NOMO-1 (cell line): ENCODE data around the gene RNF223.
"Not testable (repeated sequence)": the region's sequence is repeated elsewhere in the genome, so short reads cannot be mapped to it uniquely, and the experiment has no call there.

Experiments used
- DNase-seq, 2 experiments: peaks; one replicate each; lab custom pipeline; 2025; ENCODE audit not compliant: unreplicated experiment in 2 of 2; lab: John Stamatoyannopoulos, UW

Gene RNF223

DNA sequence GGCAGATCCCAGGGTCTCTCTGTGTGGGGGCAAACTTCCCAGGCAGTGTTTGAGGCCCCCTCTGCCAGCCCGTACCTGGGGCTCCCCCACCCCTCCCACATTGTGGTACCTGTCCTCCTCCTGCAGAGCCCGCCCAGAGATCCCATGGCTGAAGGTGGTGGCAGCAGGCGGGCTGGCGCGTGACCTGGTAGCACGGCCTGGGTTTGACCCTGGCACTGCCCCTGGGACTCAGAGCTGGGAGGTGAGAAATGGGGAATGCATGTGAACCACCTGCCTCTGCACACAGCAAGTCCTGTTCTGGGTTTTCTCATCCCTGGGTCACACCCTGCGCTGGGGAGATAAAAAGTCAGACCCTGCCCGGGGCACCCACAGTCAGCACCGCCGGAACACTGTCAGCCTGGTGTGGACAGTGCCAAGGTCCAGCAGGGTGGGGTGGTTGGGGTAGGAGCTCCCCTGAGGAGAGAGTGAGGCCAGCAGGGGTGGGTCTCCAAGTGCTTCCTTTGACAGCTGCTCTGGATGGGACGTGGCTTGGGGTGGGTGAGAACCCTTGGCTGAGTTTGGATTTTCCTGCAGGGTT, 42.4 kb downstream of the RNF223 start:
- DNase-seq, result no peak

DNA sequence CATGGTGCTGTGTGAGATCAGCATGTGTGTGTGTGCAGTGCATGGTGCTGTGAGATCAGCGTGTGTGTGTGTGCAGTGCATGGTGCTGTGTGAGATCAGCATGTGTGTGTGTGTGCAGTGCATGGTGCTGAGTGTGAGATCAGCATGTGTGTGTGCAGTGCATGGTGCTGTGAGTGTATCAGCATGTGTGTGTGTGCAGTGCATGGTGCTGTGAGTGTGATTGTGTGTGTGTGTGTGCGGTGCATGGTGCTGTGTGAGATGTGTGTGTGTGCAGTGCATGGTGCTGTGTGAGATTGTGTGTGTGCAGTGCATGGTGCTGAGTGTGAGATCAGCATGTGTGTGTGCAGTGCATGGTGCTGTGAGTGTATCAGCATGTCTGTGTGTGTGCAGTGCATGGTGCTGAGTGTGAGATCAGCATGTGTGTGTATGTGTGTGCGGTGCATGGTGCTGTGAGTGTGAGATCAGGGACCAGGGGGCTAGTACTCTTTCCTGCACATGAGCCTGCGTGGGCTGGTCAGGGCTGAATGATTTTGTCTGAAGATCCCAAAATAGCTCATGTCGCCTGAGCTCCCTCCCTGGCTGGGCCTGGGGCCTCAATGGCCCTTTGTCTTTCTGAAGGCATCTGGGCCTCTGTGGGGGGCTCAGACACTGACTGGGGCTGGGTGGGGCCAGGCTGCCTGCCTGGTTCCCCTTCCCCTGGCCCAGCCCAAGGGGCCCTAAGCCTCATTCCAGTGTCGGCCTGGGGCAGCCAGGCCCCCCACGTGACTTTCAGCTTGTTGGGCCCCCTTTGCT, 43.0 kb downstream of the RNF223 start:
- DNase-seq, result not testable (repeated sequence)

DNA sequence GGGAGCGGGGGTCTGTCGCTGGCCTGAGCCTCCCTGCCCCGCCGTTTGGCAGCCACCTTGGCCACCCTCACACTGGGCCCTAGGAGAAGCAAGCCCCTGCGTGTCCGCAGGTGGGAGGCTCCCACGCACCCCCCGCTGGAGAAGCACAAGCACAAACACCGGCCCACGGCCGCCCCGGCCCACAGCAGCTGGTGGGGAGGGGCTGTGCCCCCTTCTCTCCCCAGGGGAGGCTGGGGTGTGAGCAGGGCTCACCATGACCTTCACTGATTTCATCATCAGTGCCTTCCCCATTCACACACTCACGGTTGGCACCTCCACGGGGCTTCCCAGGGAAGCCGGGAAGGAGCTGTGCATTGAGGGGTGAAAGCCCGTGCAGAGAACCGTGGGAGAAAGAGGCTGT, 46.3 kb downstream of the RNF223 start:
- no peak for DNase-seq

DNA sequence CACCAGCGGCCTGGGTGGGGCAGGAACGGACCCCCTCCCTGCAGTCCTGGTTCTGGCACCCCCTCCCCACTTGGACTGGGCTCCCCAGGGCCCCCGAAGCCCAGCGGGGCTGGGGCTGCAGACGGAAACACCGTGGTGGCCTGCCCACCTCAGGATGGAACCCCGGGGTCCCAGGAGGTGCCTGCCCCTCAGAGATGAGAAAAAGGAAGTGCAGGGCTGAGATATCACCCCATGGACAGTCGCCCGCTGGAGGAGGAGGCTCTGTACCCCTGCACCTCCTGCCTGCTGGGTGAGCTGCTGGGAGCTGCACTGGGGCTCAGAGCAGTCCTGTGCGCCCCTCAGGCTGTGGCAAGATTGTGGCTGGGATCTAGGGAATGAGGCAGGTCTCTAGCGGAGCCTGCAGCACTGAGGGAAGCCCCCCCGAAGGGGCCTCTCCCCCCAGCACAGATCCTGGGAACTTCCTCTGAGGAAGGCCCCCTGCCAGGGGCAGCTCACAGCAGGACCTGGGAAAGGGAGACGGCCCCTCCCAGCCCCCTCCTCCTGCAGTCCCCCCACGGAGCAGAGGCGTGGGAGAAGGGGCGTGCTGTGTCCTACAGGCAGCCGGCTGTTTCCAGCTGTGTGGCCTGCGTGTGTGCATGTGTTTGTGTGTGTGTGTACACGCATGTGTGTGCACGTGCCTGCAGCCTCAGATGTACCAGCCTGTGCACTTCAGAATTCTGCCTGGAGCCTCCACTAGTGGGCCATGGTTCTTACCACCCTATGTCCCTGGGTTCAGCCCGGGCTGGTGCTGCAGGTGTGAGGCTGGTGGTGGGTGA, 47.3 kb downstream of the RNF223 start:
- DNase-seq, result no peak

DNA sequence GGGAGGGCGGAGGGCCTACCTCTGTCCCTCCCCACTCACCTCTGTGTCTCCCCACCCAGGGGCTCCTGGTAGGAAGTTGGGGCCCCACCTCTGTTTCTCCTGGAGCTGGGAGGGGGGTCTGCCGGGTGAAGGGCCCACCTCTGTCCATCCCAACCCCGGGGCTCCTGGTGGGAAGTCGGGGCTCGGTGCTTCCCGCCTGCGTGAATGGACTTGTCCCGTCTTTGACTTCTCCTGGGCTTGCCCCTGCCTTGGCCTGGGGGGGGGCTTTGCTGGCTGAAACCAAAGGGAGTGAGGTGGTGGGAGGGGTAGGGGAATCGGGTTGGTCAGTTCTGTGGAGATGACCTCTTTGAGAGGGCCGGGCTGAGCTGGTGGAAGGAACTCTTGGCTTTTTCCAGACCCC, 48.4 kb downstream of the RNF223 start:
- no peak for DNase-seq

DNA sequence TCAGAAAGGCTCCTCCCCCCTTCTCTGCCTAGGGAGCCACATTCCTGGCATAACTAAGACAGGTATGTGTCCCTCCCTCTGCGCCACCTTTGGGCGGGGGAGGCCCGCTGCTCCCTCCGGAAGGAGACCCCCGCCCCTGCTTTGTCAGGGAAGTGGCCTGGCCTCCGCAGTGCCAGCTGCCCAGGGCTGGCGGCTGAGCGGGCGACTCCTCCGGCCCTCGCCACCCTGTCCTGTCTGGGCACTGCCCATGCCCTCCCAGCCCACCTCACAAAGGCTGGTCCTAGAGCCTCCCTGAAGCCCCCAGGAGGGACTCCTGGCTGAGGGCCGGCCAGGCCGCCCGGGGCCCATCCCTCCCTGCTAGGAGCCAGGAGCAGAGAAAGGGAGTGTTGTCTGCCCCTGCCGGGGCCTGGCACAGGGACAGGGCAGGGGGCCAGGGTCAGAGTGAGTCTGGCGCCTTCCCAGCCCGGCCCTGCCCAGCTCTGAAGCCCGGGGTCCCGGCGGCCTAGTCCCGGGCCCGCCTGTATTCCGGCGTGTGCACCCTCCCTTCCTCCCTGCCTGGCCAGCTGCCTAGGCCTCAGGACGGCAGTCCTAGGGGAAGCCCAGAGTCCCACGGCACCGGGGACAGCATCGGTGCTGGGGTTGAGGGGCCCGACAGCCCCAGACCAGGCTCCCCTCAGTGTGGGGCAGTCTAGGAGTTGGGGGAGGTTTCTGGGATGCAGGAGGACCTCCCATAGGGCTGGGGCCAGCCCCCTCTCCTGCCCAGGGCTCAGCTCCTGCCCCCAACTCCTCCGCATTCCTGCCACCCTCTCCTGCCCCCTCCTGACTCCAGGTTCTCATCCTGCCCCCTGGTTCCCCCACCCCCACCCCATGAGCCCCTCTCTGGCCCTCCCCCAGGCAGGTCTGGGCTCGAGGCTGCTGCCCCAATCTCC, 49.1 kb downstream of the RNF223 start:
- no peak for DNase-seq

DNA sequence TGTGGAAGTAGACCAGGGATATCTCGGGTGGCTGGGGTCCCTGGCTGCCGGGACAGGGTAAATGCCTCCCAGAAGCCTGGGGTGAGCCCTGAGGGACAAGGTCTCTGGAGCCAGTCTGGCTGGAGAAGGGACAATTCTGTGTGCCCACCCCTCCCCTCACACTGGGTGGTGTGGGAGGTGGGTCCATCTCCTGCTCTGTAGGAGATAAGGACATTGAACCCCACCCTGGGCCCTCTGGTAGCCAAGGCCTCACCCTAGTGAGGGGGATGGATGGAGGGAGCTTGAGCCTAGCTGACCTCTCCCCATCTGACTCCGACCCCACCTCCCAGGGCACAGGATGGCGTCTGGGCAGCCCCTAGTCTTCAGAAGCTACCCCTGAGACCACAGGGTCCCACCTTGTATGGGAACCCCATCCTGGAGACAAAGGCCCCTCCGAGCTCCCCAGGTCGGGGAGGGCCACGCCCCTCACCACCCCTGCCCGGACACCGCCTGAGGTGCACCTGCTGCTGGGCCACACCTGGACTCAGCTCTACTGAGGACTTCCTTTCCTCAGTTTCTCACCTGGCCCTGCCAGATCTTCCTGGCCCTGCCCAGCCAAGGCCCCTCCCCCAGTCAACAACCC, 49.8 kb downstream of the RNF223 start:
- DNase-seq, result no peak

DNA sequence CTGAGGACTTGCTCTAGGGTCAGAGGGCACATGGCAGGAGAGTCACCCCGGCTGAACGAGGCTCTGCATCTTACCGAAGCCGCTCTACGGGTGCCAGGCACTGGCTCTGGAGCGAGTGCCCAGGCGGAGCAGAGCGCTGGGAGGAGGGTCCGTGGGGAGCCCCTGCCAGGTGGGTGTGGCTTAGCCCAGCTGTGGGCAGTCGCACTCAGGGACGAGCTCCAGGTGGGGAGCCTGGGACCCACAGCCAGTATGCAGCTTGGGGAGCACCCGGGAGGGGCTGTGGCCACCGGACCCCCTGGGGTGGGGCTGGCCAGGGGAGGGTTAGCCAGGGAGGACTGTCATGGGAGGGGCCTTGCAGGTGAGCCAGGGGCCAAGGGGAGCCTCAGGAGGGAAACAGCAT, 50.4 kb downstream of the RNF223 start:
- DNase-seq, result no peak

DNA sequence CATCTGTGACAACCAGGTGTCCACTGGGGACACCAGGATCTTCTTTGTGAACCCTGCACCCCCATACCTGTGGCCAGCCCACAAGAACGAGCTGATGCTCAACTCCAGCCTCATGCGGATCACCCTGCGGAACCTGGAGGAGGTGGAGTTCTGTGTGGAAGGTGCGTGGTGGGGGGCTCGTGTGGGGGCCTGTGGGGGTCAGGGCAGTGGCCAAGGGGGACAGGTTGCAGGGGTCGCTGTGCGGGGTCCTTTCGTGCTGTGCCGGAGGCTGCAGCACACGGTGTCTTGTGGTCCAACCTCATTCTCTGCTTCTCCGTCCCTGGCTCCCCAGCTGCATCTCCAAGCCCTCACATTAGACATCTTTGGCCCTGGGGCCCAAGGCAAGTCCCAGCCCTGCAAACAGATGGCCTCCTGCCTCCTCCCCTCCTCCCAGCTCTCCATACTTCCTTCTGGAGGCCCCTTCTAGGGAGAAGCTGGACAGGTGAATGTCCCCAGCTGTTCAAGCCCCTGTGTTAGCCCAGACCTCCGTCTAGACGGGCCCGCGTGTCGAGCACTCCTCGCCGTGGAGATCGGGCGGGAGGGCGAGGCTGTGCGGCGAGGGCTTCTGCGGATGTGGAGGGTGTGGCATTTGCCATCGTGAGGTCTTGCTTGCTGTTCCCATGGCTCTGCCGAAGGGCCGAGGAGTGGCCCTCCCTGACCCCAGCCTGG, 51.6 kb downstream of the RNF223 start:
- no peak for DNase-seq

DNA sequence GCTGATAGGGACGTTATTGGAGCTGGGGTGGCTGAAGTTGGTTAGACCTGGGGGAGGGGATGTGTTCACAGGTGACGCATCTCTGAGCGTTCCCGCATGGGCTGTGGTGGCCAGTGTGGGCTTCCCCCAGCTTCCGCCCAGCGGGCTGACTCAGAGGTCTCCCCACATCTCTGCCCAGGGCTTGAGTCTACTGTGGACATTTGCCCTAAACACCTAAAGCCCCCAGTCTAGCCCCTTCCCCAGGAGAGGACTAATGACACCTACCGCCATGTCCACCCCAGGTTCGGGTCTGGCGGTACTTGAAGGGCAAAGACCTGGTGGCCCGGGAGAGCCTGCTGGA, 52.2 kb downstream of the RNF223 start:
- DNase-seq, result no peak

DNA sequence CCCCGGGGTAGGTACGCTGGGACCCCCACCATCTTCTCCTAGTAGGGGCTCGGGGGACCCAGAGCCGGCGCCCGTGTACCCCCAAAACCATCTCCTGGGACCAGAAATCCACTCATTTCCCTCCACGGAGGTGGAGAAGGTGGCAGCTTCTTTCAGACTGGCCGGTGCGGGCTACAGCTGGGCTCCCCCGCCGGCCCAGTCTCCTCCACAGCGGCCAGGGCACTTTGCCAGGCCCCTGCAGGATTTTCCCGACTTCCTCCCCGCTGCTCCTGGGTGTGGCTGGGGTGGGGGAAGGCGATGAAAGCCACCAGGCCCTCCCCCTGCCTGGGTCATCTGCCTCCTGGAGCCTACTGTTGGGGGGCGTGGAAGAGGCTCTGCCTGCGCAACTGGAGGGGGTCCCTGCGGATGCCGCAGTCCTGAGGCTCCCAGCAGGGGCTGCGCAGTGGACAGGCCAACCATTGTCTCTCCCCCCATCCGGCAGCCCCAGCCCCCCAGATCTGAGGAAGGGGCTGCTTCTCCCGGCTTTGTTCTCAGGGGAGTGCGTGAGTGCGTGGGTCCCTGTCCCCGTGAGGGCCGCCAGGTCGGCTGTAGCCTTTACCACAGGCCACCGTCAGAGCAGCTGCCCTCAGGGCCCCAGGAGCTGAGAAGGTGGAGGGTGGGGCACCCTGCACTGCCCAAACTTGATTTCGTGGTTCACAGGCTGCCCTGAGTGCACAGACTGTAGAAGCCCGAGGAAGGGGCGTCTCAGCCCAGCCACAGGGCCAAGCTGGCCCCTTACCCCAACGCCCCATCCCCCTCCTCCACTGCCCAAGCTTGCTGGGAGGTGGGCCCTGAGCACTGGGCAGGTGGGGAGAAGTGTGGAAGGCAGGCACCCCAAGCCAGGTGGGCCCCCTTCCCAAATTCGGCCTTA, 52.8 kb downstream of the RNF223 start:
- DNase-seq, result no peak
